Endothelial cell of umbilical vein (primary cell): ENCODE data around the gene CLTB. TPM values are rescaled to one million over a fixed set of nuclear protein-coding genes. Genes with fewer than 3 reads are reported as not detected.

Source experiments
- BruUV-seq: library from RNA; stranded (reverse); fragments of 400-500 nt; replicated peaks from 2 replicates; lab custom pipeline; 2021; lab: Mats Ljungman, UMichigan
- CTCF ChIA-PET: fragments of 300-600, 350-600 bp; sonication (Branson Sonifier 250); formaldehyde crosslinking; loops from one replicate; lab custom pipeline; 2021; ENCODE audit warnings: antibody characterized with exemption, inconsistent platforms; lab: Charles Lee
- POLR2A ChIA-PET: fragments of 300-600, 350-600 bp; sonication (Branson Sonifier 250); formaldehyde crosslinking; loops from one replicate; lab custom pipeline; 2021; ENCODE audit warnings: antibody characterized with exemption, inconsistent platforms; lab: Charles Lee
- DNase-seq: peaks from one replicate; pipeline ENCODE4 v3.0.0-alpha.2; 2011; ENCODE audit warnings: low read depth, low spot score
- FAIRE-seq: peaks from 2 replicates; lab custom pipeline; 2011; peaks lifted over from hg19 to GRCh38; lab: Jason Lieb, UNC
- H2AFZ ChIP-seq: 2 replicates; pipeline ENCODE4 v1.6.0; 2012; ENCODE audit warnings: low read depth, low read length, control low read depth, inconsistent platforms
- H3K27ac ChIP-seq: 2 replicates; pipeline ENCODE4 v1.5.1; 2011; ENCODE audit warnings: low read depth, mild to moderate bottlenecking, control low read depth, low read length, moderate library complexity; ENCODE audit not compliant: insufficient read depth
- H3K27me3 ChIP-seq, 2 experiments: 2 replicates each; pipeline versions ENCODE4 v1.6.0 to v1.6.1; 2011; ENCODE audit warnings: low read length in 2 of 2, mixed read lengths in 1 of 2; ENCODE audit not compliant: control insufficient read depth in 2 of 2, insufficient read depth in 2 of 2
- H3K36me3 ChIP-seq, 2 experiments: 2 replicates in 1 of 2; 3 replicates in 1 of 2; pipeline ENCODE4 v1.5.1; 2011; ENCODE audit warnings: low read length in 2 of 2, mild to moderate bottlenecking in 1 of 2, moderate library complexity in 1 of 2; ENCODE audit not compliant: control insufficient read depth in 2 of 2, insufficient read depth in 2 of 2; ENCODE audit errors: extremely low read depth in 1 of 2
- H3K4me1 ChIP-seq: 3 replicates; pipeline ENCODE4 v1.5.1; 2011; ENCODE audit warnings: mild to moderate bottlenecking, low read length; ENCODE audit not compliant: control insufficient read depth, insufficient read depth; ENCODE audit errors: extremely low read depth
- H3K4me2 ChIP-seq: 2 replicates; pipeline ENCODE4 v1.6.1; 2011; ENCODE audit warnings: low read length, control low read depth, mixed read lengths; ENCODE audit not compliant: insufficient read depth
- H3K4me3 ChIP-seq, 3 experiments: fragments of 200-600 bp in 1 of 3; sonication (generic), shearing (Covaris generic) in 1 of 3; replicated peaks in 1 of 3; 2 replicates each; pipeline ENCODE4 v1.5.1; 2011 to 2016; ENCODE audit warnings: control low read depth in 3 of 3, low read length in 3 of 3, mild to moderate bottlenecking in 2 of 3, inconsistent platforms in 1 of 3, low read depth in 1 of 3, moderate library complexity in 1 of 3; ENCODE audit not compliant: insufficient read depth in 1 of 3
- H3K79me2 ChIP-seq: 2 replicates; pipeline ENCODE4 v1.6.0; 2012; ENCODE audit warnings: low read length, inconsistent platforms; ENCODE audit not compliant: control insufficient read depth, insufficient read depth
- H3K9ac ChIP-seq: replicated peaks from 2 replicates; pipeline ENCODE3; 2011; ENCODE audit warnings: low read length, control low read depth; ENCODE audit not compliant: insufficient read depth; ENCODE audit errors: extremely low read depth
- H3K9me1 ChIP-seq: replicated peaks from 3 replicates; pipeline ENCODE4 v1.6.0; 2011; ENCODE audit warnings: mild to moderate bottlenecking, low read length; ENCODE audit not compliant: control insufficient read depth, insufficient read depth; ENCODE audit errors: extremely low read depth
- H3K9me3 ChIP-seq: replicated peaks from 2 replicates; pipeline ENCODE4 v1.5.1; 2012; ENCODE audit warnings: low read length, inconsistent platforms; ENCODE audit not compliant: control insufficient read depth, insufficient read depth
- H4K20me1 ChIP-seq: replicated peaks from 2 replicates; pipeline ENCODE3; 2011; ENCODE audit warnings: mild to moderate bottlenecking, low read length; ENCODE audit not compliant: control insufficient read depth, insufficient read depth; ENCODE audit errors: extremely low read depth
- CTCF ChIP-seq, 2 donors: IDR thresholded peaks; 1 replicate in 1 of 2; 2 replicates in 1 of 2; pipeline ENCODE4 v1.5.1; 2011; ENCODE audit warnings: low read length in 2 of 2, mild to moderate bottlenecking in 2 of 2, moderate library complexity in 2 of 2, control low read depth in 1 of 2, inconsistent platforms in 1 of 2, low read depth in 1 of 2; ENCODE audit not compliant: insufficient read depth in 1 of 2; ENCODE audit errors: extremely low read depth in 1 of 2
- EZH2 ChIP-seq: IDR thresholded peaks from 2 replicates; pipeline ENCODE4 v1.6.1; 2012; ENCODE audit warnings: borderline replicate concordance, low read depth, mild to moderate bottlenecking, moderate library complexity, low read length, inconsistent platforms; ENCODE audit not compliant: severe bottlenecking
- FOS ChIP-seq: IDR thresholded peaks from 2 replicates; pipeline ENCODE4 v1.6.1; 2011; ENCODE audit warnings: mild to moderate bottlenecking, low read length, moderate library complexity, borderline replicate concordance; ENCODE audit not compliant: insufficient read depth
- GATA2 ChIP-seq: IDR thresholded peaks from 2 replicates; pipeline ENCODE4 v1.7.0; 2011; ENCODE audit warnings: low read depth, mild to moderate bottlenecking, moderate library complexity, mixed read lengths, low read length; ENCODE audit not compliant: insufficient read length, insufficient read depth
- JUN ChIP-seq: IDR thresholded peaks from 2 replicates; pipeline ENCODE4 v1.6.1; 2011; ENCODE audit warnings: borderline replicate concordance, low read depth; ENCODE audit not compliant: insufficient read length, insufficient read depth
- MAX ChIP-seq: IDR thresholded peaks from 2 replicates; pipeline ENCODE4 v1.6.1; 2011; ENCODE audit not compliant: insufficient read depth, insufficient read length
- MYC ChIP-seq: IDR thresholded peaks from one replicate; pipeline ENCODE4 v1.6.1; 2011; ENCODE audit warnings: mild to moderate bottlenecking, low read depth, low read length
- POLR2A ChIP-seq: IDR thresholded peaks from 2 replicates; pipeline ENCODE4 v1.6.1; 2012; ENCODE audit warnings: low read depth, mild to moderate bottlenecking, control low read depth, low read length
- POLR2AphosphoS5 ChIP-seq: IDR thresholded peaks from 2 replicates; pipeline ENCODE4 v1.6.1; 2012; ENCODE audit warnings: low read depth, mild to moderate bottlenecking, control low read depth, low read length, moderate library complexity; ENCODE audit not compliant: insufficient read depth
- dilution Hi-C: fragments of 300-500 bp; cut with MboI; formaldehyde crosslinking; loops from one replicate; pipeline ENCODE4 v1.15.0; 2019; ENCODE audit warnings: low sequenced_read_pairs; ENCODE audit not compliant: extremely low pct_ligation_motif_present
- intact Hi-C: fragments of 100-400 bp; cut with micrococcal nuclease; formaldehyde crosslinking; loops from one replicate; pipeline ENCODE4 v1.10.0; 2022
- polyA plus RNA-seq, 4 experiments: library from polyadenylated mRNA; depleted of rRNA in 3 of 4; stranded (reverse) in 3 of 4; unstranded in 1 of 4; fragments of >200 nt; gene quantifications; 2 replicates each; pipeline versions ENCODE4 v1.2.1 to v1.2.3, GENCODE V29; 2011 to 2012; ENCODE audit warnings: missing spikeins in 1 of 4
- total RNA-seq: library from RNA; stranded (reverse); gene quantifications from 2 replicates; pipeline ENCODE4 v1.2.3, GENCODE V29; 2021

CLTB gene
- total and polyA plus RNA-seq, 2 donors (not counting 3 experiments of a cell fraction or from before 2014, with no cell fraction given) = 73.2 to 111 TPM

- H3K27ac ChIP-seq = no peak overlapping the region
- no peak overlapping the region for H2AFZ ChIP-seq
- no peaks in the 10 kb centered on the region for H3K9me1 ChIP-seq
- DNase-seq (no peak), FAIRE-seq (no peak)
- ChIA-PET POLR2A (no interaction called here), CTCF (interaction anchor here (1.0 kb wide), 1 partner anchor 25 kb away, joined by 3 read pairs; no protein-coding TSS in a partner anchor)
- H3K79me2 ChIP-seq = peaks cover 46% of the 10 kb centered on the region
- no peak overlapping the region for H3K4me2 ChIP-seq
- H3K4me1 ChIP-seq = no peaks in the 10 kb centered on the region
- H4K20me1 ChIP-seq = no peaks in the 10 kb centered on the region
- H3K4me3 ChIP-seq = no peak overlapping the region
- no peaks in the 10 kb centered on the region for H3K9me3 ChIP-seq
- TF ChIP-seq JUN (no peak), FOS (no peak), EZH2 (no peak), POLR2AphosphoS5 (no peak), POLR2A (no peak), MYC (no peak), MAX (no peak), CTCF (IDR thresholded peaks at IDR 0.05; ENCODE audit: extremely low read depth in 1 of 2, insufficient read depth in 1 of 2, low read depth in 1 of 2, low read length in 2 of 2) (no peak), GATA2 (no peak)
- no peaks in the 10 kb centered on the region for H3K36me3 ChIP-seq
- intact Hi-C loops = no loop called here
- H3K27me3 ChIP-seq = no peaks in the 10 kb centered on the region
- no peak overlapping the region for H3K9ac ChIP-seq
- no TSS peak for BruUV-seq
- dilution Hi-C loops = no loop called here
These were observed 46.9 kb upstream of the CLTB start for GRCh38 chr5:176463113-176463764.
